Suprapubic skin (tissue), 4 donors: Measurements from ENCODE around the gene TRIM60. TPM values are rescaled to one million over a fixed set of nuclear protein-coding genes. Genes with fewer than 3 reads are reported as not detected.
"Not testable (repeated sequence)": the region's sequence is repeated elsewhere in the genome, so short reads cannot be mapped to it uniquely, and the experiment has no call there.

ENCODE experiments used
- DNase-seq, 2 donors: peaks; one replicate each; pipeline ENCODE4 v3.0.0-alpha.2; 2019; ENCODE audit warnings: low spot score in 2 of 2
- H3K27ac ChIP-seq: fragments of 200-600 bp; sonication (generic); one replicate; pipeline ENCODE4 v1.5.1; 2019
- H3K27me3 ChIP-seq: fragments of 200-600 bp; sonication (generic); one replicate; pipeline ENCODE4 v1.5.1; 2019
- H3K36me3 ChIP-seq: fragments of 200-600 bp; sonication (generic); one replicate; pipeline ENCODE4 v1.5.1; 2019
- H3K4me1 ChIP-seq: fragments of 200-600 bp; sonication (generic); one replicate; pipeline ENCODE4 v1.5.1; 2019
- H3K4me3 ChIP-seq: fragments of 200-600 bp; sonication (generic); one replicate; pipeline ENCODE4 v1.5.1; 2019; ENCODE audit warnings: mild to moderate bottlenecking
- H3K9me3 ChIP-seq: fragments of 200-600 bp; sonication (generic); one replicate; pipeline ENCODE4 v1.5.1; 2019
- EP300 ChIP-seq: sonication (generic); formaldehyde crosslinking; IDR thresholded peaks from one replicate; pipeline ENCODE4 v1.6.1; 2017; ENCODE audit warnings: antibody characterized with exemption
- POLR2A ChIP-seq, 2 donors: fragments of 450-650 bp; IDR thresholded peaks; one replicate each; pipeline ENCODE4 v1.6.1; 2017; ENCODE audit warnings: antibody characterized with exemption in 2 of 2, mild to moderate bottlenecking in 2 of 2, moderate library complexity in 2 of 2
- POLR2AphosphoS5 ChIP-seq, 3 donors: sonication (generic); formaldehyde crosslinking; IDR thresholded peaks; one replicate each; pipeline ENCODE4 v1.6.1; 2017; ENCODE audit warnings: antibody characterized with exemption in 3 of 3
- WGBS: methylation state at CpG from one replicate; pipeline ENCODE4 v1.1.5; 2018; 5-methylcytosine and 5-hydroxymethylcytosine counted together
- total RNA-seq, 4 donors: library from RNA; depleted of rRNA; stranded (reverse); fragments of >200 nt; gene quantifications; one replicate each; pipeline ENCODE4 v1.1.0, GENCODE V29; 2016
- TF ChIP-seq, protein P1 (sequence below), 2 donors: fragments of 200-600 bp in 1 of 2; fragments of 450-650 bp in 1 of 2; sonication (generic) in 1 of 2; IDR thresholded peaks; one replicate each; pipeline ENCODE4 v1.5.1; 2016 to 2019; ENCODE audit warnings: antibody characterized with exemption in 2 of 2, mild to moderate bottlenecking in 1 of 2, moderate library complexity in 1 of 2

Gene TRIM60
- total RNA-seq: not detected

GRCh38 chr4:165031436-165032211 lies at the start of gene TRIM60:
TRIM60 (plus strand) TSS chr4:165031999; CDS start chr4:165040073, 8,074 bp downstream.
- Histone ChIP-seq H3K4me3 (no peak within 1 kb of the TSS), H3K4me1 (no peaks in the 10 kb centered on the region), H3K27me3 (no peaks in the 10 kb centered on the region), H3K9me3 (no peaks in the 10 kb centered on the region), H3K36me3 (no peaks in the 10 kb centered on the region), H3K27ac (no peak within 1 kb of the TSS)
- 92% methylated on average over 41 of the region's 41 CpGs for WGBS
- TF ChIP-seq, protein P1, sequence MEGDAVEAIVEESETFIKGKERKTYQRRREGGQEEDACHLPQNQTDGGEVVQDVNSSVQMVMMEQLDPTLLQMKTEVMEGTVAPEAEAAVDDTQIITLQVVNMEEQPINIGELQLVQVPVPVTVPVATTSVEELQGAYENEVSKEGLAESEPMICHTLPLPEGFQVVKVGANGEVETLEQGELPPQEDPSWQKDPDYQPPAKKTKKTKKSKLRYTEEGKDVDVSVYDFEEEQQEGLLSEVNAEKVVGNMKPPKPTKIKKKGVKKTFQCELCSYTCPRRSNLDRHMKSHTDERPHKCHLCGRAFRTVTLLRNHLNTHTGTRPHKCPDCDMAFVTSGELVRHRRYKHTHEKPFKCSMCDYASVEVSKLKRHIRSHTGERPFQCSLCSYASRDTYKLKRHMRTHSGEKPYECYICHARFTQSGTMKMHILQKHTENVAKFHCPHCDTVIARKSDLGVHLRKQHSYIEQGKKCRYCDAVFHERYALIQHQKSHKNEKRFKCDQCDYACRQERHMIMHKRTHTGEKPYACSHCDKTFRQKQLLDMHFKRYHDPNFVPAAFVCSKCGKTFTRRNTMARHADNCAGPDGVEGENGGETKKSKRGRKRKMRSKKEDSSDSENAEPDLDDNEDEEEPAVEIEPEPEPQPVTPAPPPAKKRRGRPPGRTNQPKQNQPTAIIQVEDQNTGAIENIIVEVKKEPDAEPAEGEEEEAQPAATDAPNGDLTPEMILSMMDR (IDR thresholded peaks at IDR 0.05): no peak
- TF ChIP-seq POLR2AphosphoS5 (IDR thresholded peaks at IDR 0.05): no peak
- TF ChIP-seq EP300: no peak
- TF ChIP-seq POLR2A (IDR thresholded peaks at IDR 0.05): no peak
- DNase-seq: no peak

DNA sequence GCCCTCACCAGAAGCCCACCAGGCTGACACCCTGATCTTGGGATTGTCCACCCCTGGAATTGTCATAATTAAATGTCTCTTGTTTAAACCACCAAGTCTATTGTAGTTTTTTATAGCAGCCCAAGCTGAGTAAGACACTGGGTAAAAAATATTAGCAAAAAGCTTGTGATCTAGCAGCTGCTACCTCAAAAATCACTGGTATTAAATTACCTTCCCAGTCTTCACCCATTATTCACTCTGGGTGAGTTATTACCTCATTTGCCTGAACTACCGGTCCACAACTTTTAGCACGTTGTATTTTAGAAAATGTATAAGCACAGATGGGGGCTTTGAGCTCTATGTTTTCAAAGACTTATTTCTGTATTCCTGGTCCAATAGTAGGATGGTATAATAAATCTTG lies 42.3 kb upstream of the TRIM60 start:
- Histone ChIP-seq H3K27ac (no peak overlapping the region), H3K9me3 (peaks cover 2% of the 10 kb centered on the region)
- 37% methylated on average over 2 of the region's 2 CpGs for WGBS

DNA sequence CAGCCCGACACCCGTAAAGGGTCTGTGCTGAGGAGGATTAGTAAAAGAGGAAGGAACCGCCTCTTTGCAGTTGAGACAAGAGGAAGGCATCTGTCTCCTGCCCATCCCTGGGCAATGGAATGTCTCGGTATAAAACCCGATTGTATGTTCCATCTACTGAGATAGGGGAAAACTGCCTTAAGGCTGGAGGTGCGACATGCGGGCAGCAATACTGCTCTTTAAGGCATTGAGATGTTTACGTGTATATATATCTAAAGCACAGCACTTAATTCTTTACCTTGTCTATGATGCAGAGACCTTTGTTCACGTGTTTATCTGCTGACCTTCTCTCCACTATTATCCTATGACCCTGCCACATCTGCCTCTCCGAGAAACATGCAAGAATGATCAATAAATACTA lies 41.0 kb upstream of the TRIM60 start:
- not testable (repeated sequence) for H3K27ac ChIP-seq, H3K4me3 ChIP-seq
- 87% methylated on average over 9 of the region's 10 CpGs for WGBS

More for the DNA sequence above, 42.3 kb upstream of the TRIM60 start:
- Histone ChIP-seq H3K27me3 (no peaks in the 10 kb centered on the region), H3K4me3 (no peak overlapping the region), H3K36me3 (no peaks in the 10 kb centered on the region), H3K4me1 (no peaks in the 10 kb centered on the region)
- no peak for DNase-seq
- TF ChIP-seq EP300 (no peak), POLR2AphosphoS5 (IDR thresholded peaks at IDR 0.05) (no peak), POLR2A (IDR thresholded peaks at IDR 0.05) (no peak)
- TF ChIP-seq, protein P1 (IDR thresholded peaks at IDR 0.05): no peak

DNA sequence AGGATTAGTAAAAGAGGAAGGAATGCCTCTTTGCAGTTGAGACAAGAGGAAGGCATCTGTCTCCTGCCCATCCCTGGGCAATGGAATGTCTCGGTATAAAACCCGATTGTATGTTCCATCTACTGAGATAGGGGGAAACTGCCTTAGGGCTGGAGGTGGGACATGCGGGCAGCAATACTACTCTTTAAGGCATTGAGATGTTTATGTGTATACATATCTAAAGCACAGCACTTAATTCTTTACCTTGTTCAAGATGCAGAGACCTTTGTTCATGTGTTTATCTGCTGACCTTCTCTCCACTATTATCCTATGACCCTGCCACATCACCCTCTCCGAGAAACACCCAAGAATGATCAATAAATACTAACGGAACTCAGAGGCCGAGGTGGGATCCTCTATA lies 35.7 kb upstream of the TRIM60 start:
- H3K27me3 ChIP-seq, H3K4me3 ChIP-seq: not testable (repeated sequence)

More for the DNA sequence above, 41.0 kb upstream of the TRIM60 start:
- H3K9me3 ChIP-seq, H3K4me1 ChIP-seq, H3K27me3 ChIP-seq, H3K36me3 ChIP-seq, DNase-seq: not testable (repeated sequence)

GRCh38 chr4:164997324-164997723 lies 34.5 kb upstream of the TRIM60 start:
- no peak overlapping the region for H3K4me3 ChIP-seq
- no peaks in the 10 kb centered on the region for H3K36me3 ChIP-seq
- H3K27me3 ChIP-seq: no peaks in the 10 kb centered on the region
- no peak for TF ChIP-seq POLR2AphosphoS5 (IDR thresholded peaks at IDR 0.05)
- no peak for TF ChIP-seq POLR2A (IDR thresholded peaks at IDR 0.05)
- TF ChIP-seq, protein P1 (IDR thresholded peaks at IDR 0.05): no peak
- no peak for TF ChIP-seq EP300
- WGBS: 85% methylated on average over 2 of the region's 2 CpGs
- DNase-seq: no peak
- no peaks in the 10 kb centered on the region for H3K9me3 ChIP-seq
- H3K27ac ChIP-seq: no peak overlapping the region
- no peaks in the 10 kb centered on the region for H3K4me1 ChIP-seq

More for the DNA sequence above, 35.7 kb upstream of the TRIM60 start:
- not testable (repeated sequence) for H3K27ac ChIP-seq, H3K4me1 ChIP-seq, DNase-seq, H3K36me3 ChIP-seq, H3K9me3 ChIP-seq
- 87% methylated on average over 6 of the region's 6 CpGs for WGBS

DNA sequence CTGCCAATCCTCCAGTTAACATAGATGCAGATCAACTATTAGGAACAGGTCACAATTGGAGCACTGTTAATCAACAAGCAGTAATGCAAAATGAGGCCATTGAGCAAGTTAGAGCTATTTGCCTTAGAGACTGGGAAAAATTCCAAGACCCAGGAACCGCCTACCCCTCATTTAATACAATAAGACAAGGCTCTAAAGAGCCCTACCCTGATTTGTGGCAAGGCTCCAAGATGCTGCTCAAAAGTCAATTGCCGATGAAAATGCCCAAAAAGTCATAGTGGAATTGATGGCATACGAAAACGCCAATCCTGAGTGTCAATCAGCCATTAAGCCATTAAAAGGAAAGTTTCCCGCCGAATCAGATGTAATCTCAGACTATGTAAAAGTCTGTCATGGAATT lies 33.9 kb upstream of the TRIM60 start:
- 55% methylated on average over 6 of the region's 6 CpGs for WGBS
- Histone ChIP-seq H3K4me3 (no peak overlapping the region), H3K36me3 (no peaks in the 10 kb centered on the region), H3K27ac (no peak overlapping the region), H3K27me3 (no peaks in the 10 kb centered on the region), H3K4me1 (no peaks in the 10 kb centered on the region), H3K9me3 (no peaks in the 10 kb centered on the region)
- no peak for TF ChIP-seq POLR2A (IDR thresholded peaks at IDR 0.05)
- no peak for TF ChIP-seq POLR2AphosphoS5 (IDR thresholded peaks at IDR 0.05)
- TF ChIP-seq, protein P1 (IDR thresholded peaks at IDR 0.05): no peak
- no peak for TF ChIP-seq EP300
- DNase-seq: no peak

DNA sequence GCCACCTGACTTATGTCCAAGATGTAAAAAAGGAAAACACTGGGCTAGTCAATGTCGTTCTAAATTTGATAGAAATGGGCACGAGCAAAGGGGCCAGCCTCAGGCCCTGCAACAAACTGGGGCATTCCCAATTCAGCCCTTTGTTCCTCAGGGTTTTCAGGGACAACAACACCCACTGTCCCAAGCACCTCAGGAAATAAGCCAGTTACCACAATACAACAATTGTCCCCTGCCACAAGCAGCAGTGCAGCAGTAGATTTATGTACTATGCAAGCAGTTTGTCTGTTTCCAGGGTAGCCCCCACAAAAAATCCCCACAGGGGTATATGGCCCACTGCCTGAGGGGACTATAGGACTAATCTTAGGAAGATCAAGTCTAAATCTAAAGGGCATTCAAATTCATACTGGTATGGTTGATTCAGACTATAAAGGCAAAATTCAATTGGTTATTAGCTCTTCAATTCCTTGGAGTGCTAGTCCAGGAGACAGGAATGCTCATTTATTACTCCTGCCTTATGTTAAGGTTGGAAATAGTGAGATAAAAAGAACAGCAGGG lies 33.2 kb upstream of the TRIM60 start:
- H3K27ac ChIP-seq: not testable (repeated sequence)

GRCh38 chr4:165001957-165002356 lies 29.8 kb upstream of the TRIM60 start:
- not testable (repeated sequence) for DNase-seq, H3K9me3 ChIP-seq, H3K4me1 ChIP-seq, H3K27ac ChIP-seq, H3K27me3 ChIP-seq, H3K4me3 ChIP-seq, H3K36me3 ChIP-seq
- WGBS: no CpG with 5 or more reads among the region's 4 CpGs

More for the DNA sequence above, 33.2 kb upstream of the TRIM60 start:
- H3K9me3 ChIP-seq, DNase-seq, H3K36me3 ChIP-seq, H3K27me3 ChIP-seq, H3K4me3 ChIP-seq, H3K4me1 ChIP-seq: not testable (repeated sequence)
- WGBS: 65% methylated on average over 2 of the region's 2 CpGs
